ENCODE measurements around the gene DLG1.
"Not testable (repeated sequence)": the region's sequence is repeated elsewhere in the genome, so short reads cannot be mapped to it uniquely, and the experiment has no call there.

The DLG1 gene

GRCh38 chr3:197283045-197283444 is 15.4 kb downstream of the DLG1 start:
- DNase-seq = no peak

- no peak for DNase-seq
These were observed 16.6 kb downstream of the DLG1 start for GRCh38 chr3:197281849-197282248.

GRCh38 chr3:197280156-197280555 is 18.3 kb downstream of the DLG1 start:
- DNase-seq = no peak

DNA sequence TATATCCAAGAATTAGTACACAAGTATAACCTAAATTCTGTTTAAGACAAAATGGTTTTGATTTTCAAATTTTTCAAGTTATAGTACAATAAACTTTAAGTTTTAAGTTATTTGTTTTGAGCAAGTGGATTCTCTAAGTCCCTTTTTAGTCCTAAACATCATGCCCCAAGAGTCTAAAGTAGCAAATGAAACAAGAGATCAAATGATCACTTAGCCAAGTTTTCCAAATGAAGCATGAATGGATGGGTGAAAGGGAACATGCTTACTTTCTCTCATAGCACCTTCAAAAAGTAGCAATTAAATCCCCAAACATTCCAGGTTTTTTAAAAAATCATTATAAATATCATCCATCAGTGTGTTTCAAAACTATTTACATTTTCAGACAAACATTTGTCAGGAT is 19.5 kb downstream of the DLG1 start:
- DNase-seq = no peak

DNA sequence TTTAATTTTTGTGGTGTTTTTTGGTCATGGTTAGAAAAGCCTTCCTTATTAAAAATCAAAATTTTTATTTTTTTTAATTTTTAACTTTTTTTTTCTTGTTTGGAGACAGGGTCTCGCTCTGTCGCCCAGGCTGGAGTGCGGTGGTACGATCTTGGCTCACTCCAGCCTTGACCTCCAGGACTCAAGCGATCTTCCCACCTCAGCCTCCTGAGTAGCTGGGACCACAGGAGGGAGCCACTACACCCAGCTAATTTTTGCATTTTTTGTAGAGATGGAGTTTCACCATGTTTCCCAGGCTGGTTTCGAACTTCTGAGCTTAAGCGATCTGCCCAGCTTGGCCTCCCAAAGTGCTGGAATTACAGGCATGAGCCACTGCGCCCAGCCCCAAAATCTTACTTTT is 21.6 kb downstream of the DLG1 start:
- not testable (repeated sequence) for DNase-seq

DNA sequence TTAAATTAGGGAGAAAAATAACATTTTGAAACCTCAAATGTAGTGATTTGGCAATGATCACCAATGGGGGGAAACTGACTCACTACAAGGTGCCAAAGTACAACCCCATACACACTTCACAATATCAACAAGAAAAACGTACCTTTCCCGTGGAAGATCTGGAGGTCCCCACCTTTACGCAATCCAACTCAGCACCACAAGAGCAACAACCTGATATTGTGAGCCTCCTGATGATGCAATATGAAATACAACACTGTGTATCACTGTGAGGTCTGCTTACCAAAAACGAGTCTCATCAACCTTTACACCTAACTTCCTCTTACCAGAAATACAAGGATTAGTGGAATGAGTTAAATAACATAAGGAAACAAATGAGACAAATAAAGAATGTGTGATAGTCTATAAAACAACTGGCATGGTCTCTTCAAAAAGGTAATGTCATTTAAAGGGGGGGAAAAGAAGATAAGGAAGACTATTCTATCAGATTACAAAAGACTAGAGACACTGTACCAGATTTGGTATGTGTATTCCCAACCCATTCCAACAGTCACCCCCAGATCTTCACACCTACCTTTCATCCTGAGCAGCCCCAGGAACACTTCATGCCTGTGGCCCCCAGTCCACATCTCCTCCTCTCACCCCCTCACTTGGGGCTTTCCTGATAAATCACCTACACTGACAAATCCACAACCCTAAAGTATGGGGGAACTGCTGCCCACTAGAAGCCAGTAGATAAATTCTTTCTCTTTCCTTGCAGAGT is 27.7 kb downstream of the DLG1 start:
- no peak for DNase-seq

GRCh38 chr3:197269024-197269423 is 29.4 kb downstream of the DLG1 start:
- DNase-seq = no peak

GRCh38 chr3:197268294-197268693 is 30.1 kb downstream of the DLG1 start:
- DNase-seq = no peak

DNA sequence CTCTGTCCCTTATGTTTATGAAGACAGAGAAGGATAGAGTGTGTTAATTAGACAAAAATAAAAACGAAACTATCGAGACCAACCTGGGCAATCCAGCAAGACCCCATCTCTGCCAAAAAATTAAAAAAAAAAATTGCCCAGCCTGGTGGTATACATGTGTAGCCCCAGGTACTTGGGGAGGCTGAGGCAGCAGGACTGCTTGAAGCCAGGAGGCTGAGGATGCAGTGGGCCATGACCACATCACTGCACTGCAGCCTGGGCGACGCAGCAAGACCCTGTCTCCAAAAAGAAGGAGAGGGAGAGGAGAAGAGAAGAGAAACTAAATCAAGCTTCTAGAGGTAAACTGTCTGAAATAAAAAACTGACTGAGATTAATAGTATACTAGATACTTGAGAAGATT is 32.1 kb downstream of the DLG1 start:
- no peak for DNase-seq

DNA sequence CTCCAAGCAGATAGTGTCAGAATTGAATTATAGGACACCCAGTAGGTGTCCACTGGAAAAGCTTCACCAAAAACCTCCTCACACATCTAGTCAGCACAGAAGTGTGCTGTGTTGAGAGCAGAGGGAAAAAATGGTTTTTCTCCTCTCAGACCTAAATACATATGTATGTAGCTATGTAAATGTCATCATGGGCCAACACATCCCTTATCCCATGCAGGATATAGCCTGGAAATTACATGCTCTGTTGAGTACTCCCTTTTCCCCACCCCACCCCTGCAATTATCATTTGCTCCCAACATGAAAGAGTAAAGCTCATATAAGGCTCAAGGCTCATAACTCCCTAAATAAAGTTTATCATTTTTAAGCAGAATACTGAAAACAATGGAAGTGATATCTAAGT is 35.7 kb downstream of the DLG1 start:
- no peak for DNase-seq

GRCh38 chr3:197261164-197261509 is 37.3 kb downstream of the DLG1 start:
- DNase-seq = peak; percentile 21

DNA sequence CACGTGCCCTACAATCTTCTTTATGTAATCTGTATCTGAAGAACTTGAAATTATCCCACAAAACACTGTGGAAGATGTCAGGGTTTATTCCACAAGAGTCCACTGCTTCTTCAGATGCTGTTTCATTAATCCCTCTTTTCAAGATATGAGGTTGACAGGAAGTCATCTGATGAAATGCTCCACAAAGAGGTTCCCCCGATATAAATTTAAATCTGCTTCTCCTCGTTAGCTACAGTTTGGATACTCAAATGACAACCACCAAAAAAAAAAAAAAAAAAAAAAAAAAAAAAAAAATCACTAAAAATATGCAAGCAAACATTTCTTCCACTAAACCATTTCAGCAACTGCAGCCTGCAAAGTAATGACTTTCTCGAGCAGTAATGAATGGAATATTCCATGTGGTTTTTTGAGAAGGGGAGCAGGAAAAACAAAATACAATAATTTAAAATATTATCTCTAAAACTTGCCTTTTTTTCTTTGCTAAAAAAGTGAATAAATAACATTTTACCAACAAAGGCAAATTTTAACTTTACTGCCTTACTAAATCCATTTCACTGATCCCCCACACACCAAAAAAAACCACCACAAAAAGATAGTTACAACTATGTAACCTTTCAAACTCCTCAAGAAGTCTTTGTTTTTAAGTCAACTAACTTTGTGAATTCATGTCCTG is 37.8 kb downstream of the DLG1 start:
- DNase-seq = no peak

DNA sequence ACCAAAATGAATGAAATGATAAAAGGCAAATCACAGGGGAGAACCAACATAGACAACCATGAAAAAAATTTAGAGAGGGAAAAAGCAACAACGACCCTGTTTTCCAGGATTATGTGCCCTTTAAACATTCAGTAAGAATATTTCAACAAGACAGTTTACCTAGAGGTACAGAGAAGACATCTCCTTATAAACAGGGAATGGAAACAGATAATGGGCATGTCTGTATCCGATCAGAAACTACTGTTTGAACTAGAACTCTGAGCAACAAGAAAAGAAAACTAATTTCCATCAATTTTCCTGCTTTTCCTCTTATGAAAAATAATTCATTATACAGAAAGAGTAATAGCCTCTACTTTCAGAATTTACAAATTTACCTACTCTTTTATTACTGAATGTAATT is 39.3 kb downstream of the DLG1 start:
- DNase-seq = no peak

GRCh38 chr3:197258168-197258755 is 40.1 kb downstream of the DLG1 start:
- no peak for DNase-seq

DNA sequence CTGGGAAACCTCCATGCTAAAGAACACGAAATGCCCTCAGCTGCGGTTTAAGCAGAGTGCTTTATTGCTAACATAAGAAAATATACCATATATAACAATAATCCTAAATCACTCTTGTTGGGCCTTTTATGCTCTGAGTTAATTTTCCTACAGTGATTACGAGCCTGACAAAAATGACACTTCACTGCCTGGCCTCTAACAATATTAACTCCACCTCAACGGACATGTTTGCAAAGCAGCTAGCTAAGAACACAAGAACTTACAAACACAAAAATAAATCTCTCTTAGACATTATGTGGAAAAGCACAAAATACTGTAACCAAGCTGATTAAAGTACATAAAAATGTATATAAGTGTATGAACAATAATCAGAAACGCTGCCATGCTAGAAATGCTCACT is 40.7 kb downstream of the DLG1 start:
- no peak for DNase-seq

- peak; percentile 81 for DNase-seq
These were observed 41.5 kb downstream of the DLG1 start for GRCh38 chr3:197256836-197257444.

DNA sequence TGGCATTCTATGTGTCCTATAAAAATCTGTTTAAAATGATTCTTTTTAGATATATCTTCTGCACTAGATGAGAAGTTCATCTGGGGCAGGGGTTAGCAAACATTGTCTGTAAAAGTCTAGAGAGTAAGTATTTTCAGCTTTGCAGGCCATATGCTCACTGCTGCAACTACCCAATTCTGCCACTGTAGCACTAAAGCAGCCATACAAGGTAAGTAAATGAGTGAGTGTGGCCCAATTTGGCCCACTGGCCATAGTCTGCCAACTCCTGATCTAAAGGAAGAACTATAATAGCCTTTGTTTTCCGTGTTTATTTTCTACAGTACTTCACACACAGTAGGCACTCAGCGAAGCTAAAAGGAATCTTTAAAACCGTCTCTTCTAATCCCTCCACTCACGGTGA is 42.3 kb downstream of the DLG1 start:
- DNase-seq = no peak

DNA sequence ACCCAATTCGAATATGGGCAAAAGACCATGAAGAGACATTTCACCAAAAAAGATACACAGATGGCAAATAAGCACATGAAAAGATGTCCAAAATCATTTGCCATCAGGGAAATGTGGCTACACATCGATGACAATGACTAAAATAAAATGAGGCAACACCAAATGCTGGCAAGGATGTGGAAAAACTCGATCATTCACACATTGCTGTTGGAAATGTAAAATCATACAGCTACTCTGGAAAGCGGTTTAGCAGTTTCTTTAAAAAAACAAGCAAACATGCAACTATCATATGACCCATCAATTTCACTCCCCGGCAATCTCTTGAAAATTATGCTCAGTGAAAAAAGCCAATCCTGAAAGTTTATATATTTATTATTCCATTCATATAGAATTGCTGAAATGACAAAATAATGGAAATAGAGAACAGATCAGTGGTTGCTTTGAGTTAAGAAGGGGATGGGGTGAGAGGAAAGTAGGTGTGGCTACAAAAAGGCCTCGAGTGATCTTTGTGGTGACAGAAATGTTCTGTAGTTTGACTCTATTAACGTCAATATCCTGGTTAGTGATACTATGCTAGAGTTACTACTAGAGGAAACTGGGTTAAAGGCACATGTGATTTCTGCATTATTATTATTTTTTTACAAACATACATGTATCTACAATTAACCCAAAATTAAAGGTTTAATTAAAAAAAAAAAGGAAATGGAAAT is 45.0 kb downstream of the DLG1 start:
- peak; percentile 21 for DNase-seq

- DNase-seq = no peak
These were observed 48.9 kb downstream of the DLG1 start for GRCh38 chr3:197249542-197249941.

GRCh38 chr3:197248341-197248740 is 50.1 kb downstream of the DLG1 start:
- DNase-seq = no peak

GRCh38 chr3:197244751-197245150 is 53.7 kb downstream of the DLG1 start:
- no peak for DNase-seq

GRCh38 chr3:197242784-197243432 is 55.5 kb downstream of the DLG1 start:
- DNase-seq = no peak

DNA sequence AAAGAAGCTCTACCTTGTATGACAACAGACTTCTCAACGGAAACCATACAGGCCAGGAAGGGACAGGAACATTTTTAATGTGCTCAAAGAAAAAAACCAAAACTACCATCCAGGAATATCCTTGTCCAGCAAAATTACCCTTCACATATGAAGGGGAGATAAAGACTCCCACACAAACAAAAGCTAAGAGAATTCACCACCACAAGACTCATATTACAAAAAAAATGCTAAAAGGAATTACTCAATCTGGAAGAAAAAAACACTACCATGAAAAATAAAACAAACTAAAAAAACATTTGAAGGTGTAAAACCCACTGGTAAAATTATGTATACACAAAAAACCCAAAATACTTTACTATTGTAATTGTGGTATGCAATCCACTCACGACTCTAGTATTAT is 57.2 kb downstream of the DLG1 start:
- DNase-seq = no peak

All from hematopoietic multipotent progenitor cell treated with erythropoietin and hydrocortisone succinate and interleukin-3 and kit ligand, for 6 days (in vitro differentiated cells).